Endothelial cell of umbilical vein (primary cell): ENCODE measurements around the gene RPL21.

Experiments used
- CTCF ChIP-seq, 2 donors: IDR thresholded peaks; 1 replicate in 1 of 2; 2 replicates in 1 of 2; pipeline ENCODE4 v1.5.1; 2011; ENCODE audit warnings: low read length in 2 of 2, mild to moderate bottlenecking in 2 of 2, moderate library complexity in 2 of 2, control low read depth in 1 of 2, inconsistent platforms in 1 of 2, low read depth in 1 of 2; ENCODE audit not compliant: insufficient read depth in 1 of 2; ENCODE audit errors: extremely low read depth in 1 of 2
- EZH2 ChIP-seq: IDR thresholded peaks from 2 replicates; pipeline ENCODE4 v1.6.1; 2012; ENCODE audit warnings: borderline replicate concordance, low read depth, mild to moderate bottlenecking, moderate library complexity, low read length, inconsistent platforms; ENCODE audit not compliant: severe bottlenecking
- FOS ChIP-seq: IDR thresholded peaks from 2 replicates; pipeline ENCODE4 v1.6.1; 2011; ENCODE audit warnings: mild to moderate bottlenecking, low read length, moderate library complexity, borderline replicate concordance; ENCODE audit not compliant: insufficient read depth
- GATA2 ChIP-seq: IDR thresholded peaks from 2 replicates; pipeline ENCODE4 v1.7.0; 2011; ENCODE audit warnings: low read depth, mild to moderate bottlenecking, moderate library complexity, mixed read lengths, low read length; ENCODE audit not compliant: insufficient read length, insufficient read depth
- JUN ChIP-seq: IDR thresholded peaks from 2 replicates; pipeline ENCODE4 v1.6.1; 2011; ENCODE audit warnings: borderline replicate concordance, low read depth; ENCODE audit not compliant: insufficient read length, insufficient read depth
- MAX ChIP-seq: IDR thresholded peaks from 2 replicates; pipeline ENCODE4 v1.6.1; 2011; ENCODE audit not compliant: insufficient read depth, insufficient read length
- MYC ChIP-seq: IDR thresholded peaks from one replicate; pipeline ENCODE4 v1.6.1; 2011; ENCODE audit warnings: mild to moderate bottlenecking, low read depth, low read length
- POLR2A ChIP-seq: IDR thresholded peaks from 2 replicates; pipeline ENCODE4 v1.6.1; 2012; ENCODE audit warnings: low read depth, mild to moderate bottlenecking, control low read depth, low read length
- POLR2AphosphoS5 ChIP-seq: IDR thresholded peaks from 2 replicates; pipeline ENCODE4 v1.6.1; 2012; ENCODE audit warnings: low read depth, mild to moderate bottlenecking, control low read depth, low read length, moderate library complexity; ENCODE audit not compliant: insufficient read depth

- TF ChIP-seq EZH2: no peak
- TF ChIP-seq JUN: no peak
- TF ChIP-seq CTCF (IDR thresholded peaks at IDR 0.05; ENCODE audit: extremely low read depth in 1 of 2, insufficient read depth in 1 of 2, low read depth in 1 of 2, low read length in 2 of 2): peak; percentile 3 to 25
- no peak for TF ChIP-seq MAX
- TF ChIP-seq POLR2A: no peak
- no peak for TF ChIP-seq FOS
- no peak for TF ChIP-seq POLR2AphosphoS5
- TF ChIP-seq GATA2: no peak
- no peak for TF ChIP-seq MYC
Measured at GRCh38 chr13:27203854-27204253, 47.5 kb upstream of the RPL21 start.
